ENCODE measurements around the gene CHAC2.

Gene CHAC2

GRCh38 chr2:53780056-53780455 is 12.5 kb downstream of the CHAC2 start:
- H3K27ac ChIP-seq (ENCODE audit: low read length) = no peak overlapping the region
- H3K9me3 ChIP-seq (ENCODE audit: control insufficient read depth, low read depth, low read length) = no peaks in the 10 kb centered on the region
- H3K36me3 ChIP-seq (ENCODE audit: control insufficient read depth, low read depth, low read length) = peaks cover 9% of the 10 kb centered on the region
- H3K4me1 ChIP-seq (ENCODE audit: control insufficient read depth, low read depth, low read length) = peaks cover 7% of the 10 kb centered on the region
- H3K4me3 ChIP-seq (ENCODE audit: low read length) = no peak overlapping the region
- no peaks in the 10 kb centered on the region for H3K27me3 ChIP-seq (ENCODE audit: control insufficient read depth, insufficient read depth, low read length)
- no peak overlapping the region for H3K9ac ChIP-seq (ENCODE audit: low read length)

- Histone ChIP-seq H3K9ac (ENCODE audit: low read length) (no peak overlapping the region), H3K27ac (ENCODE audit: low read length) (no peak overlapping the region), H3K4me3 (ENCODE audit: low read length) (no peak overlapping the region), H3K9me3 (ENCODE audit: control insufficient read depth, low read depth, low read length) (no peaks in the 10 kb centered on the region), H3K27me3 (ENCODE audit: control insufficient read depth, insufficient read depth, low read length) (no peaks in the 10 kb centered on the region), H3K4me1 (ENCODE audit: control insufficient read depth, low read depth, low read length) (peaks cover 11% of the 10 kb centered on the region), H3K36me3 (ENCODE audit: control insufficient read depth, low read depth, low read length) (peaks cover 9% of the 10 kb centered on the region)
These were observed 15.1 kb downstream of the CHAC2 start for GRCh38 chr2:53782676-53783075.

- no peak overlapping the region for H3K4me3 ChIP-seq (ENCODE audit: low read length)
- H3K4me1 ChIP-seq (ENCODE audit: control insufficient read depth, low read depth, low read length) = peaks cover 15% of the 10 kb centered on the region
- H3K27ac ChIP-seq (ENCODE audit: low read length) = no peak overlapping the region
- H3K9ac ChIP-seq (ENCODE audit: low read length) = no peak overlapping the region
- H3K27me3 ChIP-seq (ENCODE audit: control insufficient read depth, insufficient read depth, low read length) = no peaks in the 10 kb centered on the region
- H3K9me3 ChIP-seq (ENCODE audit: control insufficient read depth, low read depth, low read length) = no peaks in the 10 kb centered on the region
- peaks cover 7% of the 10 kb centered on the region for H3K36me3 ChIP-seq (ENCODE audit: control insufficient read depth, low read depth, low read length)
These were observed 16.8 kb downstream of the CHAC2 start for GRCh38 chr2:53784436-53784835.

- H3K9ac ChIP-seq (ENCODE audit: low read length) = peak overlapping the region; percentile 90
- no peaks in the 10 kb centered on the region for H3K27me3 ChIP-seq (ENCODE audit: control insufficient read depth, insufficient read depth, low read length)
- H3K4me1 ChIP-seq (ENCODE audit: control insufficient read depth, low read depth, low read length) = peaks cover 15% of the 10 kb centered on the region
- H3K4me3 ChIP-seq (ENCODE audit: low read length) = peak overlapping the region; percentile 90
- H3K36me3 ChIP-seq (ENCODE audit: control insufficient read depth, low read depth, low read length) = no peaks in the 10 kb centered on the region
- H3K9me3 ChIP-seq (ENCODE audit: control insufficient read depth, low read depth, low read length) = no peaks in the 10 kb centered on the region
- H3K27ac ChIP-seq (ENCODE audit: low read length) = no peak overlapping the region
These were observed 17.8 kb downstream of the CHAC2 start for GRCh38 chr2:53785366-53785765.

GRCh38 chr2:53786352-53786704 is 18.7 kb downstream of the CHAC2 start:
- Histone ChIP-seq H3K27ac (ENCODE audit: low read length) (peak overlapping the region; percentile 88), H3K9ac (ENCODE audit: low read length) (peak overlapping the region; percentile 90), H3K4me1 (ENCODE audit: control insufficient read depth, low read depth, low read length) (peaks cover 15% of the 10 kb centered on the region), H3K27me3 (ENCODE audit: control insufficient read depth, insufficient read depth, low read length) (no peaks in the 10 kb centered on the region), H3K4me3 (ENCODE audit: low read length) (peak overlapping the region; percentile 90), H3K36me3 (ENCODE audit: control insufficient read depth, low read depth, low read length) (no peaks in the 10 kb centered on the region), H3K9me3 (ENCODE audit: control insufficient read depth, low read depth, low read length) (no peaks in the 10 kb centered on the region)

GRCh38 chr2:53786705-53787613 is 19.4 kb downstream of the CHAC2 start, which contains the start of the genes ASB3 and ERLEC1:
Gene ASB3 (minus strand): TSS chr2:53786953. CDS start chr2:53765572, 21,381 bp downstream.
Gene ERLEC1 (plus strand): TSS chr2:53787044. CDS start chr2:53787211, 167 bp downstream.
- H3K4me3 ChIP-seq (ENCODE audit: low read length) = peak within 1 kb of the TSS; percentile 90
- no peaks in the 10 kb centered on the region for H3K9me3 ChIP-seq (ENCODE audit: control insufficient read depth, low read depth, low read length)
- H3K9ac ChIP-seq (ENCODE audit: low read length) = peak within 1 kb of the TSS; percentile 90
- peaks cover 15% of the 10 kb centered on the region for H3K4me1 ChIP-seq (ENCODE audit: control insufficient read depth, low read depth, low read length)
- peak within 1 kb of the TSS; percentile 88 for H3K27ac ChIP-seq (ENCODE audit: low read length)
- H3K36me3 ChIP-seq (ENCODE audit: control insufficient read depth, low read depth, low read length) = no peaks in the 10 kb centered on the region
- H3K27me3 ChIP-seq (ENCODE audit: control insufficient read depth, insufficient read depth, low read length) = no peaks in the 10 kb centered on the region

GRCh38 chr2:53787614-53788289 is 20.1 kb downstream of the CHAC2 start:
- Histone ChIP-seq H3K27me3 (ENCODE audit: control insufficient read depth, insufficient read depth, low read length) (no peaks in the 10 kb centered on the region), H3K4me1 (ENCODE audit: control insufficient read depth, low read depth, low read length) (peaks cover 15% of the 10 kb centered on the region), H3K9ac (ENCODE audit: low read length) (peak overlapping the region; percentile 90), H3K4me3 (ENCODE audit: low read length) (peak overlapping the region; percentile 90), H3K36me3 (ENCODE audit: control insufficient read depth, low read depth, low read length) (no peaks in the 10 kb centered on the region), H3K9me3 (ENCODE audit: control insufficient read depth, low read depth, low read length) (no peaks in the 10 kb centered on the region), H3K27ac (ENCODE audit: low read length) (no peak overlapping the region)

- no peak overlapping the region for H3K27ac ChIP-seq (ENCODE audit: low read length)
- no peaks in the 10 kb centered on the region for H3K27me3 ChIP-seq (ENCODE audit: control insufficient read depth, insufficient read depth, low read length)
- H3K9ac ChIP-seq (ENCODE audit: low read length) = no peak overlapping the region
- no peaks in the 10 kb centered on the region for H3K9me3 ChIP-seq (ENCODE audit: control insufficient read depth, low read depth, low read length)
- H3K4me1 ChIP-seq (ENCODE audit: control insufficient read depth, low read depth, low read length) = no peaks in the 10 kb centered on the region
- peaks cover 6% of the 10 kb centered on the region for H3K36me3 ChIP-seq (ENCODE audit: control insufficient read depth, low read depth, low read length)
- H3K4me3 ChIP-seq (ENCODE audit: low read length) = no peak overlapping the region
These were observed 25.7 kb downstream of the CHAC2 start for GRCh38 chr2:53793261-53793660.

GRCh38 chr2:53793821-53794220 is 26.2 kb downstream of the CHAC2 start:
- Histone ChIP-seq H3K9ac (ENCODE audit: low read length) (no peak overlapping the region), H3K4me1 (ENCODE audit: control insufficient read depth, low read depth, low read length) (no peaks in the 10 kb centered on the region), H3K27me3 (ENCODE audit: control insufficient read depth, insufficient read depth, low read length) (no peaks in the 10 kb centered on the region), H3K9me3 (ENCODE audit: control insufficient read depth, low read depth, low read length) (no peaks in the 10 kb centered on the region), H3K36me3 (ENCODE audit: control insufficient read depth, low read depth, low read length) (peaks cover 9% of the 10 kb centered on the region), H3K27ac (ENCODE audit: low read length) (no peak overlapping the region), H3K4me3 (ENCODE audit: low read length) (no peak overlapping the region)

GRCh38 chr2:53801547-53801946 is 33.9 kb downstream of the CHAC2 start:
- peaks cover 25% of the 10 kb centered on the region for H3K36me3 ChIP-seq (ENCODE audit: control insufficient read depth, low read depth, low read length)

GRCh38 chr2:53802617-53803151 is 35.1 kb downstream of the CHAC2 start:
- H3K27ac ChIP-seq (ENCODE audit: low read length) = no peak overlapping the region
- no peaks in the 10 kb centered on the region for H3K9me3 ChIP-seq (ENCODE audit: control insufficient read depth, low read depth, low read length)
- no peaks in the 10 kb centered on the region for H3K4me1 ChIP-seq (ENCODE audit: control insufficient read depth, low read depth, low read length)
- no peaks in the 10 kb centered on the region for H3K27me3 ChIP-seq (ENCODE audit: control insufficient read depth, insufficient read depth, low read length)
- H3K36me3 ChIP-seq (ENCODE audit: control insufficient read depth, low read depth, low read length) = peaks cover 25% of the 10 kb centered on the region
- no peak overlapping the region for H3K9ac ChIP-seq (ENCODE audit: low read length)
- H3K4me3 ChIP-seq (ENCODE audit: low read length) = no peak overlapping the region

More at GRCh38 chr2:53801547-53801946, 33.9 kb downstream of the CHAC2 start:
- H3K9ac ChIP-seq (ENCODE audit: low read length) = no peak overlapping the region
- no peak overlapping the region for H3K27ac ChIP-seq (ENCODE audit: low read length)
- H3K4me3 ChIP-seq (ENCODE audit: low read length) = no peak overlapping the region
- no peaks in the 10 kb centered on the region for H3K9me3 ChIP-seq (ENCODE audit: control insufficient read depth, low read depth, low read length)
- no peaks in the 10 kb centered on the region for H3K4me1 ChIP-seq (ENCODE audit: control insufficient read depth, low read depth, low read length)
- H3K27me3 ChIP-seq (ENCODE audit: control insufficient read depth, insufficient read depth, low read length) = no peaks in the 10 kb centered on the region
